GM23338 (cell line): Measurements from ENCODE around the gene GARIN3. TPM values are rescaled to one million over a fixed set of nuclear protein-coding genes. Genes with fewer than 3 reads are reported as not detected.

Experiments used
- ATAC-seq: fragments of 200-7000 bp; cut with Tn5 transposase; 3 replicates; pipeline ENCODE4 v1.9.1; 2020
- DNase-seq: peaks from one replicate; pipeline ENCODE4 v3.0.0-alpha.2; 2015; ENCODE audit warnings: low spot score
- H2AFZ ChIP-seq: fragments of 200-600 bp; sonication (generic); 2 replicates; pipeline ENCODE4 v1.8.0; 2016; ENCODE audit warnings: antibody characterized with exemption, mild to moderate bottlenecking, moderate library complexity
- H3F3A ChIP-seq: fragments of 200-600 bp; sonication (generic); replicated peaks from 2 replicates; pipeline ENCODE4 v1.8.0; 2017; ENCODE audit warnings: antibody characterized with exemption, mixed run types, low read depth
- H3K27ac ChIP-seq: fragments of 200-600 bp; sonication (generic); 2 replicates; pipeline ENCODE4 v1.6.1; 2016; ENCODE audit warnings: low read depth
- H3K27me3 ChIP-seq: fragments of 200-600 bp; sonication (generic); 2 replicates; pipeline ENCODE4 v1.8.0; 2016; ENCODE audit warnings: mild to moderate bottlenecking, mixed run types, moderate library complexity; ENCODE audit not compliant: insufficient read depth
- H3K36me3 ChIP-seq: fragments of 200-600 bp; sonication (generic); 2 replicates; pipeline ENCODE4 v1.8.0; 2016; ENCODE audit warnings: mild to moderate bottlenecking; ENCODE audit not compliant: insufficient read depth
- H3K4me1 ChIP-seq: fragments of 200-600 bp; sonication (generic); 2 replicates; pipeline ENCODE4 v1.8.0; 2016; ENCODE audit warnings: mild to moderate bottlenecking, moderate library complexity; ENCODE audit not compliant: insufficient read depth
- H3K4me2 ChIP-seq: fragments of 200-600 bp; sonication (generic); 2 replicates; pipeline ENCODE4 v1.7.1; 2017; ENCODE audit warnings: mixed run types
- H3K4me3 ChIP-seq: fragments of 200-600 bp; sonication (generic); 2 replicates; pipeline ENCODE4 v1.6.1; 2016; ENCODE audit warnings: mixed run types
- H3K79me2 ChIP-seq: fragments of 200-600 bp; sonication (generic); replicated peaks from 2 replicates; pipeline ENCODE4 v1.8.0; 2017; ENCODE audit warnings: mild to moderate bottlenecking; ENCODE audit not compliant: insufficient read depth
- H3K9me2 ChIP-seq: fragments of 200-600 bp; sonication (generic); 2 replicates; pipeline ENCODE4 v1.8.0; 2017; ENCODE audit not compliant: insufficient read depth
- H4K20me1 ChIP-seq: fragments of 200-600 bp; sonication (generic); replicated peaks from 2 replicates; pipeline ENCODE4 v1.8.0; 2017; ENCODE audit warnings: mild to moderate bottlenecking; ENCODE audit not compliant: insufficient read depth
- H3K27ac Mint-ChIP-seq: 2 replicates; pipeline ENCODE4 v1.8.0; 2020; ENCODE audit warnings: inconsistent platforms, mild to moderate bottlenecking, moderate library complexity, mixed read lengths
- H3K27me3 Mint-ChIP-seq: 3 replicates; pipeline ENCODE4 v1.8.0; 2022; ENCODE audit warnings: low read depth, mild to moderate bottlenecking, moderate library complexity, mixed read lengths, inconsistent platforms; ENCODE audit not compliant: insufficient read depth, poor library complexity
- H3K36me3 Mint-ChIP-seq: 3 replicates; pipeline ENCODE4 v1.8.0; 2021; ENCODE audit warnings: low read depth, mild to moderate bottlenecking, inconsistent platforms, moderate library complexity, mixed read lengths
- H3K4me1 Mint-ChIP-seq: 3 replicates; pipeline ENCODE4 v1.8.0; 2020; ENCODE audit warnings: mild to moderate bottlenecking, inconsistent platforms, mixed read lengths
- H3K4me3 Mint-ChIP-seq: 3 replicates; pipeline ENCODE4 v1.8.0; 2021; ENCODE audit warnings: moderate library complexity, mild to moderate bottlenecking, inconsistent platforms, mixed read lengths
- H3K9me3 Mint-ChIP-seq: 3 replicates; pipeline ENCODE4 v1.8.0; 2020; ENCODE audit warnings: moderate library complexity, mild to moderate bottlenecking, inconsistent platforms, mixed read lengths
- EZH2 ChIP-seq: fragments of 200-600 bp; sonication (generic); IDR thresholded peaks from one replicate; pipeline ENCODE4 v1.8.0; 2017; ENCODE audit warnings: antibody characterized with exemption, mild to moderate bottlenecking, low read depth; ENCODE audit not compliant: unreplicated experiment
- EZH2phosphoT487 ChIP-seq: fragments of 200-600 bp; sonication (generic); IDR thresholded peaks from one replicate; pipeline ENCODE4 v1.8.1; 2018; ENCODE audit warnings: antibody characterized with exemption; ENCODE audit not compliant: unreplicated experiment
- JUNB ChIP-seq: IDR thresholded peaks from one replicate; pipeline ENCODE4 v1.6.1; 2016; ENCODE audit warnings: antibody characterized with exemption; ENCODE audit not compliant: unreplicated experiment
- NANOG ChIP-seq: IDR thresholded peaks from 2 replicates; pipeline ENCODE4 v1.6.1; 2016; ENCODE audit warnings: antibody characterized with exemption, borderline replicate concordance
- POLR2AphosphoS5 ChIP-seq: IDR thresholded peaks from 2 replicates; pipeline ENCODE4 v1.6.1; 2016; ENCODE audit warnings: antibody characterized with exemption, low read depth
- ZNF114 ChIP-seq: fragments of 250-450 bp; sonication (Bioruptor Pico); IDR thresholded peaks from 2 replicates; pipeline ENCODE4 v1.5.0; 2020; ENCODE audit warnings: mild to moderate bottlenecking, moderate library complexity
- polyA plus RNA-seq: library from polyadenylated mRNA; unstranded; fragments of >200 nt; fragmentation: Nextera tagmentation; extraction: Ambion mirVana; gene quantifications from 2 replicates; pipeline ENCODE4 v1.2.1, GENCODE V29; 2016
- total RNA-seq: library from RNA; depleted of rRNA; stranded (reverse); fragments of >200 nt; shearing (Covaris generic); gene quantifications from 2 replicates; pipeline ENCODE4 v1.2.3, GENCODE V29; 2014
- TF ChIP-seq, protein P1 (sequence below): IDR thresholded peaks from one replicate; pipeline ENCODE4 v1.6.1; 2018; ENCODE audit warnings: antibody characterized with exemption; ENCODE audit not compliant: unreplicated experiment
- TF ChIP-seq, protein P2 (sequence below): fragments of 250-450 bp; sonication (Bioruptor Pico); IDR thresholded peaks from 2 replicates; pipeline ENCODE4 v1.5.0; 2020; ENCODE audit warnings: mild to moderate bottlenecking, moderate library complexity

Gene GARIN3
- total and polyA plus RNA-seq, 2 experiments from 2014 or later, result not detected

DNA sequence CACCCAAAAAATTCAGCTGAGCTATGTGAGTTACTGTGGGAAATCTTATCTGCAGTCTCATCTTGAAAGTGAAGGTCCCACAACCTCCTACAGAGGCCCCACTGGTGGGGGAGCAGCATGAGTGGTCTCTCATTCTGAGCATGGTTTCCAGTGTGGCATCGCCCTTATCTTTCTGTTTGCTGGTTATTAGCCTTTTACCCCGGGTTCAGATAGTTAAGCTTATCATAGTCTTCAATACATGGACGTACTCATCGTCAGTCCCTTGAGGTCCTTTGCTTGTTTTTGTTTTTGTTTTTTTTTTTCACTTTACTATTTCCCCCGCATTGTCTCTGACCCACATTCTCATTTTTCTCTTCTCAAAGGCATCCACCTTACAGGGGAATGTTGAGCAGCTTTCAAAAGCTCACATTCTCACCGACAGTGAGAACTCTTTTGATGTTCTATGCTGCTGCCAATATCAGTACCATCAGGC is 49.5 kb downstream of the GARIN3 start:
- Histone ChIP-seq H3K27me3 (no peaks in the 10 kb centered on the region), H3F3A (no peaks in the 10 kb centered on the region), H4K20me1 (no peaks in the 10 kb centered on the region), H3K4me1 (no peaks in the 10 kb centered on the region), H2AFZ (no peak overlapping the region), H3K4me3 (no peak overlapping the region), H3K9me2 (no peaks in the 10 kb centered on the region), H3K27ac (no peak overlapping the region), H3K79me2 (no peaks in the 10 kb centered on the region), H3K36me3 (no peaks in the 10 kb centered on the region), H3K4me2 (no peak overlapping the region)
- no peaks in the 10 kb centered on the region; the same call in 2 of the 3 replicates for H3K9me3 Mint-ChIP-seq
- no peaks in the 10 kb centered on the region for H3K27me3 Mint-ChIP-seq
- TF ChIP-seq EZH2phosphoT487, result no peak
- no peak for TF ChIP-seq NANOG
- no peak for TF ChIP-seq JUNB
- ATAC-seq (no peak), DNase-seq (no peak)
- H3K4me3 Mint-ChIP-seq, result no peak overlapping the region
- H3K36me3 Mint-ChIP-seq, result no peaks in the 10 kb centered on the region
- H3K27ac Mint-ChIP-seq, result no peak overlapping the region
- H3K4me1 Mint-ChIP-seq, result peaks cover 3% of the 10 kb centered on the region; the same call in 1 of the 3 replicates

DNA sequence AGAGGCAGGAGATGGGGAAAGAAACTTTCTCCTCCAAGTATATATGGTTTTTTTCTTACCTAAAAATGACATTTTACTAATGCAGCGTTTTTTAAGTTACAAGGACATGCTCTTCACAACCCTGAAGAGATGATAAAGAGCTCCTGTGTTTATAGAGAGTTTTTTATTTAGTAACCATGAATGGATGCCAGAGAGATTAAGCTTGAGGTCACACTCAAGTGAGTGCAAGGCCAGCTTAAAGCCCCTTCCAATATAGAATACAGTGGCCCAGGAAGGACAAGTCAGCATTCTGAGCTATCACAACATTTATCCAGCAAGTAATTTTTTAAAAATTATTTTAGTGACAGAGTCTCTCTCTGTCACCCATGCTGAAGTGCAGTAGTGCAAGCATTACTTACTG is 50.6 kb downstream of the GARIN3 start:
- peaks cover 3% of the 10 kb centered on the region; the same call in 1 of the 3 replicates for H3K4me1 Mint-ChIP-seq
- no peaks in the 10 kb centered on the region for H3K9me3 Mint-ChIP-seq
- H3K27me3 Mint-ChIP-seq, result no peaks in the 10 kb centered on the region
- DNase-seq (no peak), ATAC-seq (no peak)
- Histone ChIP-seq H3F3A (no peaks in the 10 kb centered on the region), H3K4me3 (no peak overlapping the region), H4K20me1 (no peaks in the 10 kb centered on the region), H3K4me2 (no peak overlapping the region), H3K36me3 (no peaks in the 10 kb centered on the region), H3K27ac (no peak overlapping the region), H3K79me2 (no peaks in the 10 kb centered on the region), H3K4me1 (no peaks in the 10 kb centered on the region), H2AFZ (peak overlapping the region; percentile 88), H3K27me3 (no peaks in the 10 kb centered on the region), H3K9me2 (no peaks in the 10 kb centered on the region)
- H3K27ac Mint-ChIP-seq, result no peak overlapping the region
- H3K4me3 Mint-ChIP-seq, result no peak overlapping the region
- H3K36me3 Mint-ChIP-seq, result no peaks in the 10 kb centered on the region
- TF ChIP-seq EZH2 (no peak), POLR2AphosphoS5 (no peak), JUNB (no peak), ZNF114 (CRISPR knock-in tag) (no peak)
- TF ChIP-seq, protein P1, sequence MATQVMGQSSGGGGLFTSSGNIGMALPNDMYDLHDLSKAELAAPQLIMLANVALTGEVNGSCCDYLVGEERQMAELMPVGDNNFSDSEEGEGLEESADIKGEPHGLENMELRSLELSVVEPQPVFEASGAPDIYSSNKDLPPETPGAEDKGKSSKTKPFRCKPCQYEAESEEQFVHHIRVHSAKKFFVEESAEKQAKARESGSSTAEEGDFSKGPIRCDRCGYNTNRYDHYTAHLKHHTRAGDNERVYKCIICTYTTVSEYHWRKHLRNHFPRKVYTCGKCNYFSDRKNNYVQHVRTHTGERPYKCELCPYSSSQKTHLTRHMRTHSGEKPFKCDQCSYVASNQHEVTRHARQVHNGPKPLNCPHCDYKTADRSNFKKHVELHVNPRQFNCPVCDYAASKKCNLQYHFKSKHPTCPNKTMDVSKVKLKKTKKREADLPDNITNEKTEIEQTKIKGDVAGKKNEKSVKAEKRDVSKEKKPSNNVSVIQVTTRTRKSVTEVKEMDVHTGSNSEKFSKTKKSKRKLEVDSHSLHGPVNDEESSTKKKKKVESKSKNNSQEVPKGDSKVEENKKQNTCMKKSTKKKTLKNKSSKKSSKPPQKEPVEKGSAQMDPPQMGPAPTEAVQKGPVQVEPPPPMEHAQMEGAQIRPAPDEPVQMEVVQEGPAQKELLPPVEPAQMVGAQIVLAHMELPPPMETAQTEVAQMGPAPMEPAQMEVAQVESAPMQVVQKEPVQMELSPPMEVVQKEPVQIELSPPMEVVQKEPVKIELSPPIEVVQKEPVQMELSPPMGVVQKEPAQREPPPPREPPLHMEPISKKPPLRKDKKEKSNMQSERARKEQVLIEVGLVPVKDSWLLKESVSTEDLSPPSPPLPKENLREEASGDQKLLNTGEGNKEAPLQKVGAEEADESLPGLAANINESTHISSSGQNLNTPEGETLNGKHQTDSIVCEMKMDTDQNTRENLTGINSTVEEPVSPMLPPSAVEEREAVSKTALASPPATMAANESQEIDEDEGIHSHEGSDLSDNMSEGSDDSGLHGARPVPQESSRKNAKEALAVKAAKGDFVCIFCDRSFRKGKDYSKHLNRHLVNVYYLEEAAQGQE, result no peak

DNA sequence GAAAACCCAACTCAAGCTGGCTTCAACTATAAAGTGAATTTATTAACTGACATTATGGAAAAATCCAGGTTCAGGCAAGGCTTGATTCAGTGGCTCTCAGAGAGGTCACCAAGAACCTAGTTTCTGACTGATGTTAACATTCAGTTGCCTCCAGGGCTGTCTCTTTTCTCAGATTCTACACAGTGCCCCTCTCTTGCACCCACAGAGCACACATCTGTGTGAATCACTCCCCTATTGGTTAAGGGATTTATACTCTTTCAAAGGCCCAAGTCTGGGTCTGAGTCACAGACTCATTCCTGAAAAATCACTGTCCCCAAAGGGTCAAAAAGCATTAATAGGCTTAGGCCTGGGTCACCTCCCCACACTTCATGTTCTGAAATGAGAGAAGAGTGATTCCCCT is 51.1 kb downstream of the GARIN3 start:
- no peaks in the 10 kb centered on the region for H3K79me2 ChIP-seq
- H3K27ac ChIP-seq, result no peak overlapping the region
- Mint-ChIP-seq H3K4me3 (no peak overlapping the region), H3K9me3 (no peaks in the 10 kb centered on the region), H3K4me1 (peaks cover 3% of the 10 kb centered on the region; the same call in 1 of the 3 replicates), H3K27ac (no peak overlapping the region), H3K27me3 (no peaks in the 10 kb centered on the region), H3K36me3 (no peaks in the 10 kb centered on the region)
- no peak overlapping the region for H3K4me2 ChIP-seq
- H3K27me3 ChIP-seq, result no peaks in the 10 kb centered on the region
- H3K4me1 ChIP-seq, result no peaks in the 10 kb centered on the region
- no peak overlapping the region for H3K4me3 ChIP-seq
- no peaks in the 10 kb centered on the region for H3K9me2 ChIP-seq
- H4K20me1 ChIP-seq, result no peaks in the 10 kb centered on the region
- DNase-seq (no peak), ATAC-seq (no peak)
- H3K36me3 ChIP-seq, result no peaks in the 10 kb centered on the region
- no peaks in the 10 kb centered on the region for H3F3A ChIP-seq
- H2AFZ ChIP-seq, result peak overlapping the region; percentile 88
- TF ChIP-seq JUNB, result no peak
- TF ChIP-seq, protein P2, sequence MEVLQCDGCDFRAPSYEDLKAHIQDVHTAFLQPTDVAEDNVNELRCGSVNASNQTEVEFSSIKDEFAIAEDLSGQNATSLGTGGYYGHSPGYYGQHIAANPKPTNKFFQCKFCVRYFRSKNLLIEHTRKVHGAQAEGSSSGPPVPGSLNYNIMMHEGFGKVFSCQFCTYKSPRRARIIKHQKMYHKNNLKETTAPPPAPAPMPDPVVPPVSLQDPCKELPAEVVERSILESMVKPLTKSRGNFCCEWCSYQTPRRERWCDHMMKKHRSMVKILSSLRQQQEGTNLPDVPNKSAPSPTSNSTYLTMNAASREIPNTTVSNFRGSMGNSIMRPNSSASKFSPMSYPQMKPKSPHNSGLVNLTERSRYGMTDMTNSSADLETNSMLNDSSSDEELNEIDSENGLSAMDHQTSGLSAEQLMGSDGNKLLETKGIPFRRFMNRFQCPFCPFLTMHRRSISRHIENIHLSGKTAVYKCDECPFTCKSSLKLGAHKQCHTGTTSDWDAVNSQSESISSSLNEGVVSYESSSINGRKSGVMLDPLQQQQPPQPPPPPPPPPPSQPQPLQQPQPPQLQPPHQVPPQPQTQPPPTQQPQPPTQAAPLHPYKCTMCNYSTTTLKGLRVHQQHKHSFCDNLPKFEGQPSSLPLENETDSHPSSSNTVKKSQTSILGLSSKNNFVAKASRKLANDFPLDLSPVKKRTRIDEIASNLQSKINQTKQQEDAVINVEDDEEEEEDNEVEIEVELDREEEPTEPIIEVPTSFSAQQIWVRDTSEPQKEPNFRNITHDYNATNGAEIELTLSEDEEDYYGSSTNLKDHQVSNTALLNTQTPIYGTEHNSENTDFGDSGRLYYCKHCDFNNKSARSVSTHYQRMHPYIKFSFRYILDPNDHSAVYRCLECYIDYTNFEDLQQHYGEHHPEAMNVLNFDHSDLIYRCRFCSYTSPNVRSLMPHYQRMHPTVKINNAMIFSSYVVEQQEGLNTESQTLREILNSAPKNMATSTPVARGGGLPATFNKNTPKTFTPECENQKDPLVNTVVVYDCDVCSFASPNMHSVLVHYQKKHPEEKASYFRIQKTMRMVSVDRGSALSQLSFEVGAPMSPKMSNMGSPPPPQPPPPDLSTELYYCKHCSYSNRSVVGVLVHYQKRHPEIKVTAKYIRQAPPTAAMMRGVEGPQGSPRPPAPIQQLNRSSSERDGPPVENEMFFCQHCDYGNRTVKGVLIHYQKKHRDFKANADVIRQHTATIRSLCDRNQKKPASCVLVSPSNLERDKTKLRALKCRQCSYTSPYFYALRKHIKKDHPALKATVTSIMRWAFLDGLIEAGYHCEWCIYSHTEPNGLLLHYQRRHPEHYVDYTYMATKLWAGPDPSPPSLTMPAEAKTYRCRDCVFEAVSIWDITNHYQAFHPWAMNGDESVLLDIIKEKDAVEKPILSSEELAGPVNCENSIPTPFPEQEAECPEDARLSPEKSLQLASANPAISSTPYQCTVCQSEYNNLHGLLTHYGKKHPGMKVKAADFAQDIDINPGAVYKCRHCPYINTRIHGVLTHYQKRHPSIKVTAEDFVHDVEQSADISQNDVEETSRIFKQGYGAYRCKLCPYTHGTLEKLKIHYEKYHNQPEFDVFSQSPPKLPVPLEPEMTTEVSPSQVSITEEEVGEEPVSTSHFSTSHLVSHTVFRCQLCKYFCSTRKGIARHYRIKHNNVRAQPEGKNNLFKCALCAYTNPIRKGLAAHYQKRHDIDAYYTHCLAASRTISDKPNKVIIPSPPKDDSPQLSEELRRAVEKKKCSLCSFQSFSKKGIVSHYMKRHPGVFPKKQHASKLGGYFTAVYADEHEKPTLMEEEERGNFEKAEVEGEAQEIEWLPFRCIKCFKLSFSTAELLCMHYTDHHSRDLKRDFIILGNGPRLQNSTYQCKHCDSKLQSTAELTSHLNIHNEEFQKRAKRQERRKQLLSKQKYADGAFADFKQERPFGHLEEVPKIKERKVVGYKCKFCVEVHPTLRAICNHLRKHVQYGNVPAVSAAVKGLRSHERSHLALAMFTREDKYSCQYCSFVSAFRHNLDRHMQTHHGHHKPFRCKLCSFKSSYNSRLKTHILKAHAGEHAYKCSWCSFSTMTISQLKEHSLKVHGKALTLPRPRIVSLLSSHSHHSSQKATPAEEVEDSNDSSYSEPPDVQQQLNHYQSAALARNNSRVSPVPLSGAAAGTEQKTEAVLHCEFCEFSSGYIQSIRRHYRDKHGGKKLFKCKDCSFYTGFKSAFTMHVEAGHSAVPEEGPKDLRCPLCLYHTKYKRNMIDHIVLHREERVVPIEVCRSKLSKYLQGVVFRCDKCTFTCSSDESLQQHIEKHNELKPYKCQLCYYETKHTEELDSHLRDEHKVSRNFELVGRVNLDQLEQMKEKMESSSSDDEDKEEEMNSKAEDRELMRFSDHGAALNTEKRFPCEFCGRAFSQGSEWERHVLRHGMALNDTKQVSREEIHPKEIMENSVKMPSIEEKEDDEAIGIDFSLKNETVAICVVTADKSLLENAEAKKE (CRISPR knock-in tag), result no peak
